SH-SY5Y (cell line): ENCODE results near the gene VSTM2L.

Source experiments
- GATA2 ChIP-seq: IDR thresholded peaks from 2 replicates; pipeline ENCODE4 v1.6.1; 2011; ENCODE audit warnings: mild to moderate bottlenecking, low read depth, low read length
- GATA3 ChIP-seq: IDR thresholded peaks from 2 replicates; pipeline ENCODE4 v1.6.1; 2011; ENCODE audit warnings: low read depth, mild to moderate bottlenecking, low read length, moderate library complexity

DNA sequence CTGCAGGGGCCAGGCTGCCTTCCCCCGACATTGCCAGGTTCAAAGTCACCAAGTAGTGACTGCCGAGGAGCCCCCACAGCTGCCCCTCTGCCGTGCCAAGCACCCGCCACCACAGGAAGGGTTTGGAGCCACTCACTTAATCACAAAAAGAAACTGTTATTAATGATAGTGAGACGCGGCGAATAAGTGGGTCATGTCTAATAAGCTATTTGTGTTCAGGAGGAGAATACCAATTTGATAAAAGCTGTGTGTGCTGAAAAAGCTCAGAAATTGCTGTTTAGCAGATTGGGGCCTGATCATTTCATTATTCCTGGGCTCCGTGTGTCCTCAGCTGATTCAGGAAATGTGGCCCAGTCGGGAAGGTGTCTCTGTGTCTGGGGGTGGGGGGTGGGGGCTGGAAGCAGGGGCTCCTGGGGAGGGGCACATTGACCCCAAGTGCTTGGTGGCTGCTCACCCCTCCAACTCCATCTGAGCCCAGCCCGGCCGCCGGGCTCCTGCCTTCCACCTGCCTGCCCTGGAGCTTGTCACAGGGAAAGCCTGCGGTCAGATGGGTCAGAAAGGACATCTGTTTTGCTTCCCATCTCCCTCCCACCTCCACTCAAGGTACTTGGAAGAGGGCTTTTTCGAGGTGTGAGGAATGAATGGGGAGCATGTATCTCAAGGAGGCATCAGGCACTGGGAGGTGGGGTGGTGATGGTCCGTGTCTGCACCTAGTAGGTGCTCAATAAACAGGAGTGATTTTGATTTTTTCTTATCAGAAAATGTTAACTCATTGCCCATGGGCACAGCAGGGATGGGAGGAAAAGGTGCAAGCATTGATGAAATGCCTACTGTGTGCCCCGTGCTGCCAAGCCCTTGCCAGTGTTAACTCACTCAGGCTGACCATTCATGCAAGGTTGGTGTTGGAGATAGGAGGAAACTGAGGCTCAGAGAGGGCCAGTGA lies 3.0 kb downstream of the VSTM2L start:
- TF ChIP-seq GATA2: no peak
- TF ChIP-seq GATA3: no peak
